Trophoblast cell (in vitro differentiated cells and primary cell): ENCODE results near the gene TUBGCP4.

ENCODE experiments used
- DNase-seq, 2 donors: peaks; one replicate each; pipeline ENCODE4 v3.0.0-alpha.2; 2016
- H2AFZ ChIP-seq: 2 replicates; pipeline ENCODE4 v1.6.1; 2013; ENCODE audit warnings: low read length, moderate library complexity, mild to moderate bottlenecking; ENCODE audit not compliant: insufficient read depth, poor library complexity
- H2AK5ac ChIP-seq: 2 replicates; pipeline ENCODE4 v1.6.1; 2013; ENCODE audit warnings: mild to moderate bottlenecking, low read length
- H2BK120ac ChIP-seq: 2 replicates; pipeline ENCODE4 v1.6.1; 2013; ENCODE audit warnings: low read length, mild to moderate bottlenecking, moderate library complexity; ENCODE audit not compliant: insufficient read depth, poor library complexity
- H2BK12ac ChIP-seq: 2 replicates; pipeline ENCODE4 v1.6.1; 2013; ENCODE audit warnings: mild to moderate bottlenecking, low read length, moderate library complexity
- H2BK5ac ChIP-seq: 2 replicates; pipeline ENCODE4 v1.6.1; 2013; ENCODE audit warnings: low read length, low read depth, moderate library complexity, mild to moderate bottlenecking; ENCODE audit not compliant: poor library complexity
- H3K14ac ChIP-seq: 2 replicates; pipeline ENCODE4 v1.6.1; 2013; ENCODE audit warnings: mild to moderate bottlenecking, low read length
- H3K18ac ChIP-seq: 2 replicates; pipeline ENCODE4 v1.6.1; 2013; ENCODE audit warnings: mild to moderate bottlenecking, low read length
- H3K23ac ChIP-seq: 2 replicates; pipeline ENCODE4 v1.6.1; 2013; ENCODE audit warnings: low read length
- H3K27ac ChIP-seq: 2 replicates; pipeline ENCODE4 v1.5.1; 2013; ENCODE audit warnings: low read depth, mild to moderate bottlenecking, inconsistent platforms, low read length, moderate library complexity
- H3K27me3 ChIP-seq: 2 replicates; pipeline ENCODE4 v1.6.1; 2013; ENCODE audit warnings: inconsistent platforms, mild to moderate bottlenecking, low read length, moderate library complexity; ENCODE audit not compliant: insufficient read depth
- H3K36me3 ChIP-seq, 2 experiments: 1 replicate in 1 of 2; 2 replicates in 1 of 2; pipeline ENCODE4 v1.6.1; 2013; ENCODE audit warnings: low read length in 2 of 2, mild to moderate bottlenecking in 2 of 2, moderate library complexity in 1 of 2; ENCODE audit not compliant: insufficient read depth in 2 of 2, control insufficient read depth in 1 of 2
- H3K4ac ChIP-seq: 2 replicates; pipeline ENCODE4 v1.6.1; 2013; ENCODE audit warnings: low read depth, mild to moderate bottlenecking, low read length, moderate library complexity
- H3K4me1 ChIP-seq, 2 experiments: 1 replicate in 1 of 2; 2 replicates in 1 of 2; pipeline ENCODE4 v1.6.1; 2013; ENCODE audit warnings: low read length in 2 of 2, mild to moderate bottlenecking in 2 of 2, moderate library complexity in 1 of 2; ENCODE audit not compliant: insufficient read depth in 2 of 2, control insufficient read depth in 1 of 2
- H3K4me2 ChIP-seq: 2 replicates; pipeline ENCODE4 v1.6.1; 2013; ENCODE audit warnings: inconsistent platforms, mild to moderate bottlenecking, low read length, moderate library complexity
- H3K4me3 ChIP-seq: 2 replicates; pipeline ENCODE4 v1.5.1; 2013; ENCODE audit warnings: mild to moderate bottlenecking, low read depth, low read length, inconsistent platforms
- H3K79me1 ChIP-seq: one replicate; pipeline ENCODE4 v1.6.1; 2013; ENCODE audit warnings: low read length
- H3K79me2 ChIP-seq: 2 replicates; pipeline ENCODE4 v1.6.1; 2013; ENCODE audit warnings: low read length, mild to moderate bottlenecking; ENCODE audit not compliant: control insufficient read depth, insufficient read depth, poor library complexity
- H3K9ac ChIP-seq: 2 replicates; pipeline ENCODE4 v1.6.1; 2013; ENCODE audit warnings: mild to moderate bottlenecking, low read length
- H3K9me3 ChIP-seq: 2 replicates; pipeline ENCODE4 v1.6.1; 2013; ENCODE audit warnings: low read depth, mild to moderate bottlenecking, control low read depth, inconsistent platforms, low read length; ENCODE audit not compliant: insufficient read depth
- H4K12ac ChIP-seq: 2 replicates; pipeline ENCODE4 v1.6.1; 2013; ENCODE audit warnings: low read depth, mild to moderate bottlenecking, low read length, moderate library complexity
- H4K8ac ChIP-seq: 2 replicates; pipeline ENCODE4 v1.6.1; 2013; ENCODE audit warnings: low read depth, mild to moderate bottlenecking, low read length, moderate library complexity
- H4K91ac ChIP-seq: one replicate; pipeline ENCODE4 v1.6.1; 2013; ENCODE audit warnings: low read depth, mild to moderate bottlenecking, low read length, moderate library complexity
- WGBS: extraction: QIAGEN DNeasy Blood & Tissue Kit; methylation state at CpG from one replicate; pipeline ENCODE4 v1.1.7; 2013; ENCODE audit warnings: missing lambda C conversion rate; ENCODE audit not compliant: insufficient read length, insufficient coverage; ENCODE audit errors: extremely low coverage; 5-methylcytosine and 5-hydroxymethylcytosine counted together

TUBGCP4 gene

DNA sequence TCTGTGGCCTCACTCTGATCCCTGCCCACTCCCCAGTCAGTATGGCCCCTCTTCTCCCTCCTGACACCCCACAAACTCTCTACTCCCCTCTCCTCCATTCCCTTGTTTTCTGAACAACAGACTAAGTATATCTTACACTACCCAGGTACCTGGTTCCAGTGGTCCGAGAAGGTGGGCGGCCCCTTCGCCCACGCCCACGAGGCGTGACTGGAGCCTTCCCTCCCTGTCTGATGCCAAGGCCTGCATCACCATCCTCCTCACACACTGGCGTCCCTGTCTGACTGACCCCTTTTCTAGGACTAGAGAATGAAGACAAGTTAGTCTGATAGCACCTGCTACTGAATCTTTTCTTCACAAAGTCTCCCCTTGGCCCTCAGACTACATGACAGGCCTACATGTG is 50.0 kb downstream of the TUBGCP4 start:
- no peak overlapping the region for H3K14ac ChIP-seq
- no CpG with 5 or more reads among the region's 7 CpGs for WGBS

DNA sequence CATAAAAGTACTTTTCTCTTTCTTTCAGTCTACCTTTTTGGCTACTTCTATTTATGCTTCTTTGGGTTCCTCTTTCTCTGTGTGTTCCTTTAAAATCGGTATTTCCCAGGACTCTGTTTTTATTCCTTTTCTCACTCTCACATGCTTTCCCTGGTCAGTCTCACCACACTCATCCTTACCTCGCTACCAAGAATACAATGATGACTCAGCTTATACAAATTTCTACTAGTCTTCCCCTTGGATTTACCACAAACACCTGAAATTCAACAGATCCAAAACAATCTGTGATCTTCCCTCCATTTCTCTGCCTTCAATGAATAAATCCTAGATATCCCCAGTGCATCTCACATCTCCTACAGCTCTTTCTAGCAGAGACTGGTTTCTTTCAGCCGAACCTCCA is 52.9 kb downstream of the TUBGCP4 start:
- H3K14ac ChIP-seq, result no peak overlapping the region
- H3K23ac ChIP-seq, result no peak overlapping the region
- H3K4ac ChIP-seq, result no peak overlapping the region
- H3K4me2 ChIP-seq, result no peak overlapping the region
- H3K4me1 ChIP-seq, result no peaks in the 10 kb centered on the region
- no peak overlapping the region for H3K18ac ChIP-seq
- H3K9me3 ChIP-seq, result no peaks in the 10 kb centered on the region
- H4K91ac ChIP-seq, result no peak overlapping the region
- no peak overlapping the region for H3K9ac ChIP-seq
- no peak overlapping the region for H2AFZ ChIP-seq
- H2BK5ac ChIP-seq, result no peak overlapping the region
- H3K36me3 ChIP-seq, result peaks cover 25 to 39% of the 10 kb centered on the region in 2 experiments
- no CpG with 5 or more reads among the region's 3 CpGs for WGBS
- no peak overlapping the region for H3K4me3 ChIP-seq
- no peak for DNase-seq
- no peak overlapping the region for H3K27ac ChIP-seq
- no peak overlapping the region for H2AK5ac ChIP-seq
- H2BK12ac ChIP-seq, result no peak overlapping the region
- no peaks in the 10 kb centered on the region for H3K79me1 ChIP-seq
- no peak overlapping the region for H4K8ac ChIP-seq
- no peaks in the 10 kb centered on the region for H3K79me2 ChIP-seq
- no peak overlapping the region for H2BK120ac ChIP-seq
- H3K27me3 ChIP-seq, result no peaks in the 10 kb centered on the region
- H4K12ac ChIP-seq, result no peak overlapping the region

More for the DNA sequence above, 50.0 kb downstream of the TUBGCP4 start:
- no peak for DNase-seq
- H3K9me3 ChIP-seq, result no peaks in the 10 kb centered on the region
- H2BK12ac ChIP-seq, result no peak overlapping the region
- H3K79me1 ChIP-seq, result no peaks in the 10 kb centered on the region
- no peaks in the 10 kb centered on the region for H3K4me1 ChIP-seq
- H3K23ac ChIP-seq, result no peak overlapping the region
- H3K27ac ChIP-seq, result no peak overlapping the region
- no peak overlapping the region for H4K12ac ChIP-seq
- no peak overlapping the region for H2AK5ac ChIP-seq
- H2BK120ac ChIP-seq, result no peak overlapping the region
- peaks cover 20 to 37% of the 10 kb centered on the region in 2 experiments for H3K36me3 ChIP-seq
- no peak overlapping the region for H3K4ac ChIP-seq
- no peak overlapping the region for H2BK5ac ChIP-seq
- H3K4me3 ChIP-seq, result no peak overlapping the region
- H4K91ac ChIP-seq, result no peak overlapping the region
- no peak overlapping the region for H3K4me2 ChIP-seq
- no peaks in the 10 kb centered on the region for H3K27me3 ChIP-seq
- no peak overlapping the region for H3K18ac ChIP-seq
- no peak overlapping the region for H3K9ac ChIP-seq
- no peak overlapping the region for H2AFZ ChIP-seq
- H4K8ac ChIP-seq, result no peak overlapping the region
- H3K79me2 ChIP-seq, result no peaks in the 10 kb centered on the region

DNA sequence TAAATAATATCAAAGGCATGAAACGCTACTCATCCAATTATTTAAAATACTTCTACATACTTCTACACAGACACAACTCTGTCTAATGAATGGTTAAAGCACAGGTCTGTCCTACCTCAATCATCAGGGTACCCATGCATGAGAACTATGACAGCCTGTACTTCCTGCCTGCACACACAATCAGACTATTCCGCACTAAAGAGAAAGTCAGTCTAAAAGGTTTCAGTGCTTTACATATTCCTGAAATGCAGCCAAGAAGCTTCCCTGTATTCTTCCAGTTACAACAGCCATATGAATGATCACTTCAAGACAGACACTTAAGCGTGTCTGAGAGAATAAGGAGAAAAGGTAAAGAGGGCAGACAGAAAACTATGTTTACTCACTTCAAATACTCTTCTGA is 58.8 kb downstream of the TUBGCP4 start:
- Histone ChIP-seq H3K9me3 (no peaks in the 10 kb centered on the region), H3K79me2 (no peaks in the 10 kb centered on the region), H3K4me3 (no peak overlapping the region), H4K91ac (no peak overlapping the region), H3K27me3 (no peaks in the 10 kb centered on the region), H3K27ac (no peak overlapping the region), H3K23ac (no peak overlapping the region), H2BK5ac (no peak overlapping the region), H2AK5ac (no peak overlapping the region), H3K14ac (no peak overlapping the region), H3K4ac (no peak overlapping the region), H2BK12ac (no peak overlapping the region), H3K36me3 (peaks cover 9 to 18% of the 10 kb centered on the region in 2 experiments), H2AFZ (no peak overlapping the region), H3K9ac (no peak overlapping the region), H4K12ac (no peak overlapping the region), H3K4me2 (no peak overlapping the region), H4K8ac (no peak overlapping the region), H2BK120ac (no peak overlapping the region), H3K4me1 (no peaks in the 10 kb centered on the region), H3K18ac (no peak overlapping the region), H3K79me1 (no peaks in the 10 kb centered on the region)
- no peak for DNase-seq
- WGBS, result no CpG with 5 or more reads among the region's 3 CpGs

DNA sequence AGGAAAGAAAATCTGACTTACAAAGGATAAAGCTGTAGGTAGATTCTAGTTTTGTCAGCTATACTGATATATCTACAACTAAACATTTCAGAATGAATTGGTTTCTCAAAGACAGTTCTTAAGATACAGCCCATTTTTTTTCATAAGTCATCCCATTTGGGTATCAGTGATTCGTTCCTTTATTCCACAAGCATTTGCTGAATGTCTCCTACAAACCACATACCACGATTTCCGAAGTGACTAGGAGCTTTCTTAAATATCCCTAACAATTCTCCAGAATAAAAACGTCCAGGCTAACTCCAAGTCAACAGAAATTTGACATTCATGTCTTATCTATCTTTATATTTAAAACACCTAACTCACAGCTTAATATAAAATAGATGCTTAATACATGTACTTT is 62.3 kb downstream of the TUBGCP4 start:
- no peak overlapping the region for H3K14ac ChIP-seq
- no peak overlapping the region for H3K4me3 ChIP-seq
- H2BK12ac ChIP-seq, result no peak overlapping the region
- H3K4ac ChIP-seq, result no peak overlapping the region
- H4K8ac ChIP-seq, result no peak overlapping the region
- no peak overlapping the region for H3K18ac ChIP-seq
- no peak overlapping the region for H2BK120ac ChIP-seq
- no peaks in the 10 kb centered on the region for H3K9me3 ChIP-seq
- DNase-seq, result no peak
- no peak overlapping the region for H2BK5ac ChIP-seq
- H4K91ac ChIP-seq, result no peak overlapping the region
- no peaks in the 10 kb centered on the region for H3K79me1 ChIP-seq
- WGBS, result no CpG with 5 or more reads among the region's 4 CpGs
- H3K4me2 ChIP-seq, result no peak overlapping the region
- H3K36me3 ChIP-seq, result peaks cover 21 to 25% of the 10 kb centered on the region in 2 experiments
- no peak overlapping the region for H2AK5ac ChIP-seq
- H3K9ac ChIP-seq, result no peak overlapping the region
- no peaks in the 10 kb centered on the region for H3K4me1 ChIP-seq
- no peak overlapping the region for H2AFZ ChIP-seq
- no peak overlapping the region for H3K23ac ChIP-seq
- H3K27ac ChIP-seq, result no peak overlapping the region
- no peak overlapping the region for H4K12ac ChIP-seq
- no peaks in the 10 kb centered on the region for H3K79me2 ChIP-seq
- H3K27me3 ChIP-seq, result no peaks in the 10 kb centered on the region
